Thoracic aorta (tissue), 2 donors: ENCODE data around the gene LAMA1. TPM values are rescaled to one million over a fixed set of nuclear protein-coding genes. Genes with fewer than 3 reads are reported as not detected.
A peak's percentile ranks its signal among the peaks of the same experiment; 100 is the strongest.

Source experiments
- ATAC-seq: fragments of 150-250 bp; one replicate; pipeline ENCODE4 v1.8.0; 2017; ENCODE audit warnings: low read depth; ENCODE audit not compliant: insufficient number of reproducible peaks, low FRiP score
- DNase-seq: peaks from one replicate; pipeline ENCODE4 v3.0.0-alpha.2; 2020; ENCODE audit warnings: low spot score
- H3K27ac ChIP-seq, 2 donors: fragments of 200-600 bp; sonication (generic); 1 replicate in 1 of 2; 2 replicates in 1 of 2; pipeline ENCODE4 v1.5.1; 2016; ENCODE audit warnings: mild to moderate bottlenecking in 2 of 2, moderate library complexity in 2 of 2
- H3K27me3 ChIP-seq: fragments of 200-600 bp; sonication (generic); replicated peaks from 2 replicates; pipeline ENCODE4 v1.6.0; 2016; ENCODE audit warnings: mild to moderate bottlenecking; ENCODE audit not compliant: insufficient read depth
- H3K36me3 ChIP-seq: fragments of 200-600 bp; sonication (generic); one replicate; pipeline ENCODE4 v1.5.1; 2016
- H3K4me1 ChIP-seq, 2 donors: fragments of 200-600 bp; sonication (generic); 1 replicate in 1 of 2; 2 replicates in 1 of 2; pipeline versions ENCODE4 v1.5.1 to v1.6.0; 2016; ENCODE audit warnings: low read depth in 2 of 2, mild to moderate bottlenecking in 1 of 2; ENCODE audit not compliant: control insufficient read depth in 1 of 2
- H3K4me3 ChIP-seq: fragments of 200-600 bp; sonication (generic); 2 replicates; pipeline ENCODE4 v1.5.1; 2016; ENCODE audit warnings: mild to moderate bottlenecking
- H3K9me3 ChIP-seq: fragments of 200-600 bp; sonication (generic); 2 replicates; pipeline ENCODE4 v1.5.1; 2016
- CTCF ChIP-seq: fragments of 200-600 bp; sonication (generic); IDR thresholded peaks from one replicate; pipeline ENCODE4 v1.5.1; 2019; ENCODE audit warnings: antibody characterized with exemption
- total RNA-seq, 2 donors: library from RNA; depleted of rRNA; stranded (reverse); fragments of >200 nt; gene quantifications; one replicate each; pipeline versions ENCODE4 v1.1.0 to v1.2.3, GENCODE V29; 2016

LAMA1 gene
- total RNA-seq, 2 donors from 2014 or later, result 0.56 TPM; not detected in 1

- TF ChIP-seq CTCF, result peak; percentile 58
- Histone ChIP-seq H3K9me3 (no peaks in the 10 kb centered on the region), H3K4me1 (peaks cover 0 to 6% of the 10 kb centered on the region in 2 donors), H3K36me3 (no peaks in the 10 kb centered on the region), H3K27ac (no peak overlapping the region), H3K4me3 (peak overlapping the region; percentile 54), H3K27me3 (no peaks in the 10 kb centered on the region)
- DNase-seq (peak; percentile 11), ATAC-seq (peak; percentile 86)
These were observed 79.2 kb downstream of the LAMA1 start for GRCh38 chr18:7038330-7038851.

- no peak overlapping the region for H3K27ac ChIP-seq
- no peaks in the 10 kb centered on the region for H3K27me3 ChIP-seq
- ATAC-seq (no peak), DNase-seq (no peak)
- H3K4me1 ChIP-seq, result peaks cover 0 to 6% of the 10 kb centered on the region in 2 donors
- no peaks in the 10 kb centered on the region for H3K36me3 ChIP-seq
- no peak for TF ChIP-seq CTCF
- H3K4me3 ChIP-seq, result no peak overlapping the region
- no peaks in the 10 kb centered on the region for H3K9me3 ChIP-seq
These were observed 80.1 kb downstream of the LAMA1 start for GRCh38 chr18:7037470-7037869.

GRCh38 chr18:7035807-7036206 is 81.8 kb downstream of the LAMA1 start:
- no peak overlapping the region for H3K27ac ChIP-seq
- H3K9me3 ChIP-seq, result no peaks in the 10 kb centered on the region
- no peak overlapping the region for H3K4me3 ChIP-seq
- DNase-seq (no peak), ATAC-seq (no peak)
- peaks cover 0 to 6% of the 10 kb centered on the region in 2 donors for H3K4me1 ChIP-seq
- TF ChIP-seq CTCF, result no peak
- H3K27me3 ChIP-seq, result no peaks in the 10 kb centered on the region
- no peaks in the 10 kb centered on the region for H3K36me3 ChIP-seq

- no peak for ATAC-seq
- no peak for DNase-seq
- Histone ChIP-seq H3K36me3 (no peaks in the 10 kb centered on the region), H3K27ac (no peak overlapping the region), H3K9me3 (no peaks in the 10 kb centered on the region), H3K27me3 (no peaks in the 10 kb centered on the region), H3K4me1 (peaks cover 0 to 6% of the 10 kb centered on the region in 2 donors), H3K4me3 (no peak overlapping the region)
- TF ChIP-seq CTCF, result no peak
These were observed 82.7 kb downstream of the LAMA1 start for GRCh38 chr18:7034924-7035323.

GRCh38 chr18:7032537-7032936 is 85.1 kb downstream of the LAMA1 start:
- ATAC-seq, result no peak
- Histone ChIP-seq H3K9me3 (no peaks in the 10 kb centered on the region), H3K27me3 (no peaks in the 10 kb centered on the region), H3K4me3 (no peak overlapping the region), H3K27ac (no peak overlapping the region), H3K4me1 (no peaks in the 10 kb centered on the region), H3K36me3 (no peaks in the 10 kb centered on the region)
- DNase-seq, result no peak
- TF ChIP-seq CTCF, result no peak
